Testis (tissue), 2 donors: ENCODE data around the gene ATL2.

Source experiments
- CTCF ChIP-seq, 3 experiments: fragments of 450-650 bp in 2 of 3; fragments of 200-600 bp in 1 of 3; sonication (generic) in 1 of 3; IDR thresholded peaks; one replicate each; pipeline ENCODE4 v1.5.1; 2016 to 2019; ENCODE audit warnings: antibody characterized with exemption in 3 of 3, mild to moderate bottlenecking in 2 of 3, moderate library complexity in 1 of 3
- POLR2A ChIP-seq: fragments of 450-650 bp; IDR thresholded peaks from one replicate; pipeline ENCODE4 v1.6.1; 2017; ENCODE audit warnings: antibody characterized with exemption, mild to moderate bottlenecking, moderate library complexity

- TF ChIP-seq CTCF (IDR thresholded peaks at IDR 0.05) = no peak
- no peak for TF ChIP-seq POLR2A
Observed at GRCh38 chr2:38294597-38294996, 82.5 kb downstream of the ATL2 start.
